Activated CD8-positive, alpha-beta memory T cell treated with anti-CD3 and anti-CD28 coated beads, Interleukin-2, amount 10 ng/mL, durations not matched to agents 7 days and 5 days (primary cell): ENCODE measurements around the gene TMEM141. TPM values are rescaled to one million over a fixed set of nuclear protein-coding genes. Genes with fewer than 3 reads are reported as not detected.

Experiments
- ATAC-seq: fragments of 150-1000 bp; cut with Tn5 transposase; one replicate; pipeline ENCODE4 v1.10.0; 2021; ENCODE audit warnings: moderate library complexity
- CTCF ChIA-PET: fragments of 350-600 bp; sonication (Branson Sonifier 250); formaldehyde crosslinking; loops from one replicate; lab custom pipeline; 2021; ENCODE audit warnings: antibody characterized with exemption; lab: Charles Lee
- DNase-seq: peaks from one replicate; pipeline ENCODE4 v3.0.0-alpha.2; 2020
- H3K27ac Mint-ChIP-seq: one replicate; pipeline ENCODE4 v1.8.0; 2021; ENCODE audit warnings: mild to moderate bottlenecking, mixed read lengths
- H3K27me3 Mint-ChIP-seq: one replicate; pipeline ENCODE4 v1.8.0; 2021; ENCODE audit warnings: mixed read lengths
- H3K36me3 Mint-ChIP-seq: one replicate; pipeline ENCODE4 v1.8.0; 2021; ENCODE audit warnings: mild to moderate bottlenecking, mixed read lengths
- H3K4me1 Mint-ChIP-seq: one replicate; pipeline ENCODE4 v1.8.0; 2021; ENCODE audit warnings: mixed read lengths
- H3K4me3 Mint-ChIP-seq: one replicate; pipeline ENCODE4 v1.8.0; 2021; ENCODE audit warnings: mild to moderate bottlenecking, moderate library complexity, mixed read lengths
- H3K9me3 Mint-ChIP-seq: one replicate; pipeline ENCODE4 v1.8.0; 2022; ENCODE audit warnings: low read depth, mixed read lengths
- total RNA-seq, 2 experiments: library from RNA; stranded (reverse); gene quantifications; one replicate each; pipeline ENCODE4 v1.2.3, GENCODE V29; 2021

TMEM141 gene
- total RNA-seq, 2 experiments from 2014 or later, result 31.7 to 32.8 TPM

GRCh38 chr9:136806067-136806466 is 14.9 kb downstream of the TMEM141 start:
- no peak for ATAC-seq

GRCh38 chr9:136806631-136807201 is 15.6 kb downstream of the TMEM141 start:
- Mint-ChIP-seq H3K9me3 (no peaks in the 10 kb centered on the region), H3K27ac (peak overlapping the region; percentile 79), H3K27me3 (peaks cover 7% of the 10 kb centered on the region), H3K4me3 (peak overlapping the region; percentile 82), H3K36me3 (peaks cover 18% of the 10 kb centered on the region), H3K4me1 (peaks cover 40% of the 10 kb centered on the region)
- DNase-seq, result no peak
- CTCF ChIA-PET, result interaction anchor here (1.1 to 4.2 kb wide), 11 partner anchors 9 to 261 kb away, joined by 3 to 28 read pairs (median 5); partner anchors contain the start of gene AJM1
- ATAC-seq, result no peak

More at GRCh38 chr9:136806067-136806466, 14.9 kb downstream of the TMEM141 start:
- H3K4me3 Mint-ChIP-seq, result peak overlapping the region; percentile 82
- CTCF ChIA-PET, result interaction anchor here (0.9 to 4.2 kb wide), 9 partner anchors 9 to 258 kb away, joined by 3 to 28 read pairs (median 4); partner anchors contain the start of gene AJM1
- peak overlapping the region; percentile 15 for H3K27ac Mint-ChIP-seq
- no peaks in the 10 kb centered on the region for H3K9me3 Mint-ChIP-seq
- peaks cover 18% of the 10 kb centered on the region for H3K36me3 Mint-ChIP-seq
- DNase-seq, result no peak
- H3K27me3 Mint-ChIP-seq, result peaks cover 8% of the 10 kb centered on the region
- H3K4me1 Mint-ChIP-seq, result peaks cover 41% of the 10 kb centered on the region

GRCh38 chr9:136807281-136808074 is 16.3 kb downstream of the TMEM141 start, which contains the start of gene RABL6:
Gene RABL6 (plus strand): TSS chr9:136807948. CDS start chr9:136808197, 249 bp downstream.
- ATAC-seq (peak; percentile 91), DNase-seq (peak; percentile 83)
- CTCF ChIA-PET, result interaction anchor here (1.1 to 4.2 kb wide), 11 partner anchors 8 to 261 kb away, joined by 3 to 28 read pairs (median 5); partner anchors contain the start of gene AJM1
- H3K4me3 Mint-ChIP-seq, result peak within 1 kb of the TSS; percentile 82
- H3K4me1 Mint-ChIP-seq, result peaks cover 42% of the 10 kb centered on the region
- H3K9me3 Mint-ChIP-seq, result no peaks in the 10 kb centered on the region
- H3K36me3 Mint-ChIP-seq, result peaks cover 18% of the 10 kb centered on the region
- H3K27me3 Mint-ChIP-seq, result no peaks in the 10 kb centered on the region
- H3K27ac Mint-ChIP-seq, result peak within 1 kb of the TSS; percentile 79

GRCh38 chr9:136808075-136808805 is 17.1 kb downstream of the TMEM141 start:
- ATAC-seq (peak; percentile 35), DNase-seq (peak; percentile 58)
- Mint-ChIP-seq H3K4me1 (peaks cover 50% of the 10 kb centered on the region), H3K4me3 (peak overlapping the region; percentile 74), H3K27ac (peak overlapping the region; percentile 66), H3K9me3 (no peaks in the 10 kb centered on the region), H3K36me3 (peaks cover 24% of the 10 kb centered on the region), H3K27me3 (no peaks in the 10 kb centered on the region)
- CTCF ChIA-PET, result interaction anchor here (0.9 to 4.2 kb wide), 12 partner anchors 8 to 260 kb away, joined by 3 to 28 read pairs (median 6); partner anchors contain the start of gene AJM1

GRCh38 chr9:136808806-136809158 is 17.6 kb downstream of the TMEM141 start:
- H3K9me3 Mint-ChIP-seq, result no peaks in the 10 kb centered on the region

GRCh38 chr9:136814725-136815421 is 23.7 kb downstream of the TMEM141 start:
- DNase-seq, result no peak
- Mint-ChIP-seq H3K4me3 (no peak overlapping the region), H3K9me3 (no peaks in the 10 kb centered on the region), H3K36me3 (peaks cover 30% of the 10 kb centered on the region), H3K27me3 (no peaks in the 10 kb centered on the region), H3K27ac (peak overlapping the region; percentile 35), H3K4me1 (peaks cover 38% of the 10 kb centered on the region)
- ATAC-seq, result no peak
- CTCF ChIA-PET, result interaction anchor here (0.9 to 3.3 kb wide), 6 partner anchors 8 to 220 kb away, joined by 3 to 13 read pairs (median 5); partner anchors contain the start of gene AJM1

More at GRCh38 chr9:136808806-136809158, 17.6 kb downstream of the TMEM141 start:
- CTCF ChIA-PET, result interaction anchor here (0.7 to 4.2 kb wide), 6 partner anchors 9 to 261 kb away, joined by 3 to 28 read pairs (median 6); partner anchors contain the start of genes AJM1 and SAPCD2
- peaks cover 56% of the 10 kb centered on the region for H3K4me1 Mint-ChIP-seq
- peak overlapping the region; percentile 35 for H3K27ac Mint-ChIP-seq
- H3K27me3 Mint-ChIP-seq, result no peaks in the 10 kb centered on the region
- ATAC-seq (no peak), DNase-seq (no peak)
- H3K36me3 Mint-ChIP-seq, result peaks cover 27% of the 10 kb centered on the region
- H3K4me3 Mint-ChIP-seq, result peak overlapping the region; percentile 71

GRCh38 chr9:136815422-136815782 is 24.3 kb downstream of the TMEM141 start:
- Mint-ChIP-seq H3K27ac (no peak overlapping the region), H3K4me3 (no peak overlapping the region), H3K27me3 (no peaks in the 10 kb centered on the region), H3K9me3 (no peaks in the 10 kb centered on the region), H3K36me3 (peaks cover 27% of the 10 kb centered on the region), H3K4me1 (peaks cover 34% of the 10 kb centered on the region)
- ATAC-seq (no peak), DNase-seq (no peak)
- CTCF ChIA-PET, result interaction anchor here (0.9 to 3.3 kb wide), 6 partner anchors 9 to 220 kb away, joined by 3 to 13 read pairs (median 5); partner anchors contain the start of gene AJM1

- Mint-ChIP-seq H3K9me3 (no peaks in the 10 kb centered on the region), H3K27ac (no peak overlapping the region), H3K4me1 (peaks cover 4% of the 10 kb centered on the region), H3K27me3 (no peaks in the 10 kb centered on the region), H3K4me3 (no peak overlapping the region), H3K36me3 (peaks cover 9% of the 10 kb centered on the region)
- ATAC-seq (no peak), DNase-seq (no peak)
- CTCF ChIA-PET, result interaction anchor here (1.9 to 2.8 kb wide), 3 partner anchors 12 to 208 kb away, joined by 5 to 8 read pairs (median 7); partner anchors contain the start of gene AJM1
Measured at GRCh38 chr9:136820971-136821825, 30.1 kb downstream of the TMEM141 start.

GRCh38 chr9:136821826-136822544 is 30.8 kb downstream of the TMEM141 start:
- Mint-ChIP-seq H3K4me1 (peaks cover 2% of the 10 kb centered on the region), H3K36me3 (peaks cover 8% of the 10 kb centered on the region), H3K4me3 (no peak overlapping the region), H3K27ac (no peak overlapping the region), H3K27me3 (no peaks in the 10 kb centered on the region), H3K9me3 (no peaks in the 10 kb centered on the region)
- DNase-seq (no peak), ATAC-seq (no peak)
- CTCF ChIA-PET, result interaction anchor here (1.3 to 2.8 kb wide), 2 partner anchors 20 to 21 kb away, joined by 3 to 8 read pairs; partner anchors contain the start of gene AJM1

- H3K27ac Mint-ChIP-seq, result no peak overlapping the region
- no peaks in the 10 kb centered on the region for H3K27me3 Mint-ChIP-seq
- H3K36me3 Mint-ChIP-seq, result peaks cover 6% of the 10 kb centered on the region
- H3K4me1 Mint-ChIP-seq, result no peaks in the 10 kb centered on the region
- H3K9me3 Mint-ChIP-seq, result no peaks in the 10 kb centered on the region
- CTCF ChIA-PET, result interaction anchor here (0.7 to 2.8 kb wide), 6 partner anchors 8 to 263 kb away, joined by 3 to 8 read pairs (median 4); partner anchors contain the start of genes AJM1 and MAN1B1
- no peak overlapping the region for H3K4me3 Mint-ChIP-seq
- ATAC-seq (no peak), DNase-seq (no peak)
Measured at GRCh38 chr9:136823136-136824046, 32.2 kb downstream of the TMEM141 start.
